Brain microvascular endothelial cell (primary cell): ENCODE data around the gene PPA2.

ENCODE experiments used
- DNase-seq: peaks from one replicate; pipeline ENCODE4 v3.0.0-alpha.2; 2020
- H3K27ac ChIP-seq: fragments of 250-450 bp; sonication (Bioruptor Pico); 2 replicates; pipeline ENCODE4 v1.5.1; 2020; ENCODE audit warnings: mild to moderate bottlenecking, moderate library complexity
- H3K27me3 ChIP-seq: fragments of 250-450 bp; sonication (Bioruptor Pico); replicated peaks from 2 replicates; pipeline ENCODE4 v1.5.1; 2020; ENCODE audit warnings: mild to moderate bottlenecking
- H3K36me3 ChIP-seq: fragments of 250-450 bp; sonication (Bioruptor Pico); replicated peaks from 2 replicates; pipeline ENCODE4 v1.5.1; 2020; ENCODE audit warnings: mild to moderate bottlenecking
- H3K4me3 ChIP-seq: 2 replicates; pipeline ENCODE4 v1.5.1; 2011; ENCODE audit warnings: low read depth, mild to moderate bottlenecking, control low read depth, low read length, moderate library complexity
- CTCF ChIP-seq: IDR thresholded peaks from 2 replicates; pipeline ENCODE4 v1.5.1; 2011; ENCODE audit warnings: low read depth, mild to moderate bottlenecking, moderate library complexity, low read length, control low read depth, inconsistent platforms; ENCODE audit errors: missing control alignments
- in situ Hi-C: cut with HindIII; loops from 2 replicates; pipeline ENCODE4 v1.10.0; 2017; ENCODE audit warnings: low sequenced_read_pairs, low pct_ligation_motif_present

The PPA2 gene

GRCh38 chr4:105473324-105474098 is at the start of gene PPA2:
Gene PPA2 (minus strand): TSS chr4:105474062. CDS start chr4:105474050, 12 bp downstream.
- H3K27me3 ChIP-seq, result no peaks in the 10 kb centered on the region
- no peak for TF ChIP-seq CTCF
- peaks cover 3% of the 10 kb centered on the region for H3K36me3 ChIP-seq
- H3K4me3 ChIP-seq, result peak within 1 kb of the TSS; percentile 92
- peak within 1 kb of the TSS; percentile 97 for H3K27ac ChIP-seq
- peak; percentile 90 for DNase-seq
- in situ Hi-C loops, result no loop called here

- no peaks in the 10 kb centered on the region for H3K36me3 ChIP-seq
- no peaks in the 10 kb centered on the region for H3K27me3 ChIP-seq
- no peak overlapping the region for H3K27ac ChIP-seq
- in situ Hi-C loops, result no loop called here
- peak; percentile 81 for TF ChIP-seq CTCF
- DNase-seq, result peak; percentile 53
- H3K4me3 ChIP-seq, result no peak overlapping the region
These were observed 47.2 kb upstream of the PPA2 start for GRCh38 chr4:105520819-105521790.

- TF ChIP-seq CTCF, result no peak
- H3K4me3 ChIP-seq, result no peak overlapping the region
- H3K36me3 ChIP-seq, result no peaks in the 10 kb centered on the region
- no peaks in the 10 kb centered on the region for H3K27me3 ChIP-seq
- H3K27ac ChIP-seq, result no peak overlapping the region
- no peak for DNase-seq
- in situ Hi-C loops, result no loop called here
These were observed 36.4 kb upstream of the PPA2 start for GRCh38 chr4:105510245-105510644.

GRCh38 chr4:105509714-105510113 is 35.9 kb upstream of the PPA2 start:
- in situ Hi-C loops, result no loop called here

GRCh38 chr4:105509291-105509690 is 35.4 kb upstream of the PPA2 start:
- H3K4me3 ChIP-seq, result no peak overlapping the region
- no peak for TF ChIP-seq CTCF

More at GRCh38 chr4:105509714-105510113, 35.9 kb upstream of the PPA2 start:
- Histone ChIP-seq H3K36me3 (no peaks in the 10 kb centered on the region), H3K4me3 (no peak overlapping the region), H3K27ac (no peak overlapping the region), H3K27me3 (no peaks in the 10 kb centered on the region)
- TF ChIP-seq CTCF, result no peak
- no peak for DNase-seq

More at GRCh38 chr4:105509291-105509690, 35.4 kb upstream of the PPA2 start:
- no peaks in the 10 kb centered on the region for H3K27me3 ChIP-seq
- DNase-seq, result no peak
- in situ Hi-C loops, result no loop called here
- no peaks in the 10 kb centered on the region for H3K36me3 ChIP-seq
- no peak overlapping the region for H3K27ac ChIP-seq
